ENCODE results near the gene WDFY1.

WDFY1 gene

GRCh38 chr2:223841436-223842190 lies 103.5 kb downstream of the WDFY1 start:
- Histone ChIP-seq H3K4me3 (ENCODE audit: low read depth, low read length) (no peak overlapping the region), H3K27ac (ENCODE audit: low read depth, low read length) (no peak overlapping the region), H2AFZ (ENCODE audit: low read length, unreplicated experiment) (no peak overlapping the region), H3K27me3 (ENCODE audit: insufficient read depth, low read length) (no peaks in the 10 kb centered on the region), H3K79me2 (ENCODE audit: control insufficient read depth, insufficient read depth, low read length, unreplicated experiment) (no peaks in the 10 kb centered on the region), H3K4me1 (ENCODE audit: control insufficient read depth, insufficient read depth, low read length, unreplicated experiment) (peaks cover 5% of the 10 kb centered on the region), H3K36me3 (ENCODE audit: insufficient read depth, low read length) (no peaks in the 10 kb centered on the region)

GRCh38 chr2:223837287-223838061 lies 107.7 kb downstream of the WDFY1 start, which contains the start of gene AP1S3:
AP1S3 (minus strand) TSS chr2:223837582; CDS start chr2:223837450, 132 bp downstream.
- Histone ChIP-seq H3K4me1 (ENCODE audit: control insufficient read depth, insufficient read depth, low read length, unreplicated experiment) (peaks cover 7% of the 10 kb centered on the region), H3K36me3 (ENCODE audit: insufficient read depth, low read length) (no peaks in the 10 kb centered on the region), H2AFZ (ENCODE audit: low read length, unreplicated experiment) (peak within 1 kb of the TSS; percentile 91), H3K79me2 (ENCODE audit: control insufficient read depth, insufficient read depth, low read length, unreplicated experiment) (peaks cover 4% of the 10 kb centered on the region), H3K27me3 (ENCODE audit: insufficient read depth, low read length) (no peaks in the 10 kb centered on the region), H3K4me3 (ENCODE audit: low read depth, low read length) (peak within 1 kb of the TSS; percentile 84), H3K27ac (ENCODE audit: low read depth, low read length) (no peak within 1 kb of the TSS)

- Histone ChIP-seq H3K27me3 (ENCODE audit: insufficient read depth, low read length) (no peaks in the 10 kb centered on the region), H3K36me3 (ENCODE audit: insufficient read depth, low read length) (no peaks in the 10 kb centered on the region), H3K79me2 (ENCODE audit: control insufficient read depth, insufficient read depth, low read length, unreplicated experiment) (peaks cover 4% of the 10 kb centered on the region), H2AFZ (ENCODE audit: low read length, unreplicated experiment) (no peak overlapping the region), H3K4me1 (ENCODE audit: control insufficient read depth, insufficient read depth, low read length, unreplicated experiment) (peaks cover 7% of the 10 kb centered on the region), H3K27ac (ENCODE audit: low read depth, low read length) (no peak overlapping the region), H3K4me3 (ENCODE audit: low read depth, low read length) (peak overlapping the region; percentile 84)
These were observed 109.2 kb downstream of the WDFY1 start for GRCh38 chr2:223835701-223836532.

GRCh38 chr2:223834431-223834830 lies 110.7 kb downstream of the WDFY1 start:
- no peak overlapping the region for H2AFZ ChIP-seq (ENCODE audit: low read length, unreplicated experiment)
- H3K27ac ChIP-seq (ENCODE audit: low read depth, low read length) = no peak overlapping the region
- no peaks in the 10 kb centered on the region for H3K27me3 ChIP-seq (ENCODE audit: insufficient read depth, low read length)
- peaks cover 4% of the 10 kb centered on the region for H3K79me2 ChIP-seq (ENCODE audit: control insufficient read depth, insufficient read depth, low read length, unreplicated experiment)
- H3K4me3 ChIP-seq (ENCODE audit: low read depth, low read length) = no peak overlapping the region
- H3K4me1 ChIP-seq (ENCODE audit: control insufficient read depth, insufficient read depth, low read length, unreplicated experiment) = peaks cover 7% of the 10 kb centered on the region
- no peaks in the 10 kb centered on the region for H3K36me3 ChIP-seq (ENCODE audit: insufficient read depth, low read length)

- H3K79me2 ChIP-seq (ENCODE audit: control insufficient read depth, insufficient read depth, low read length, unreplicated experiment) = peaks cover 4% of the 10 kb centered on the region
- H3K4me1 ChIP-seq (ENCODE audit: control insufficient read depth, insufficient read depth, low read length, unreplicated experiment) = peaks cover 7% of the 10 kb centered on the region
- H3K27me3 ChIP-seq (ENCODE audit: insufficient read depth, low read length) = no peaks in the 10 kb centered on the region
- H3K27ac ChIP-seq (ENCODE audit: low read depth, low read length) = no peak overlapping the region
- H2AFZ ChIP-seq (ENCODE audit: low read length, unreplicated experiment) = no peak overlapping the region
- H3K36me3 ChIP-seq (ENCODE audit: insufficient read depth, low read length) = no peaks in the 10 kb centered on the region
- H3K4me3 ChIP-seq (ENCODE audit: low read depth, low read length) = no peak overlapping the region
These were observed 112.8 kb downstream of the WDFY1 start for GRCh38 chr2:223832241-223832903.

GRCh38 chr2:223829128-223829527 lies 116.0 kb downstream of the WDFY1 start:
- Histone ChIP-seq H2AFZ (ENCODE audit: low read length, unreplicated experiment) (no peak overlapping the region), H3K27ac (ENCODE audit: low read depth, low read length) (no peak overlapping the region), H3K4me1 (ENCODE audit: control insufficient read depth, insufficient read depth, low read length, unreplicated experiment) (no peaks in the 10 kb centered on the region), H3K36me3 (ENCODE audit: insufficient read depth, low read length) (no peaks in the 10 kb centered on the region), H3K4me3 (ENCODE audit: low read depth, low read length) (no peak overlapping the region), H3K79me2 (ENCODE audit: control insufficient read depth, insufficient read depth, low read length, unreplicated experiment) (no peaks in the 10 kb centered on the region), H3K27me3 (ENCODE audit: insufficient read depth, low read length) (no peaks in the 10 kb centered on the region)

GRCh38 chr2:223828314-223828713 lies 116.8 kb downstream of the WDFY1 start:
- Histone ChIP-seq H3K36me3 (ENCODE audit: insufficient read depth, low read length) (no peaks in the 10 kb centered on the region), H3K4me3 (ENCODE audit: low read depth, low read length) (no peak overlapping the region), H2AFZ (ENCODE audit: low read length, unreplicated experiment) (no peak overlapping the region), H3K27ac (ENCODE audit: low read depth, low read length) (no peak overlapping the region), H3K27me3 (ENCODE audit: insufficient read depth, low read length) (no peaks in the 10 kb centered on the region), H3K79me2 (ENCODE audit: control insufficient read depth, insufficient read depth, low read length, unreplicated experiment) (no peaks in the 10 kb centered on the region), H3K4me1 (ENCODE audit: control insufficient read depth, insufficient read depth, low read length, unreplicated experiment) (no peaks in the 10 kb centered on the region)

GRCh38 chr2:223826995-223827394 lies 118.1 kb downstream of the WDFY1 start:
- Histone ChIP-seq H3K4me1 (ENCODE audit: control insufficient read depth, insufficient read depth, low read length, unreplicated experiment) (no peaks in the 10 kb centered on the region), H3K27ac (ENCODE audit: low read depth, low read length) (no peak overlapping the region), H3K4me3 (ENCODE audit: low read depth, low read length) (no peak overlapping the region), H2AFZ (ENCODE audit: low read length, unreplicated experiment) (no peak overlapping the region), H3K79me2 (ENCODE audit: control insufficient read depth, insufficient read depth, low read length, unreplicated experiment) (no peaks in the 10 kb centered on the region), H3K36me3 (ENCODE audit: insufficient read depth, low read length) (no peaks in the 10 kb centered on the region), H3K27me3 (ENCODE audit: insufficient read depth, low read length) (no peaks in the 10 kb centered on the region)

Measured in ACC112 (cell line).